HG02938 (cell line): ENCODE results near the gene ADPRM.
"Not testable (repeated sequence)": the region's sequence is repeated elsewhere in the genome, so short reads cannot be mapped to it uniquely, and the experiment has no call there.

Experiments used
- ATAC-seq: cut with Tn5 transposase; IDR thresholded peaks from one replicate; pipeline ENCODE4 v1.9.1; 2021; ENCODE audit warnings: mild to moderate bottlenecking, moderate library complexity; ENCODE audit not compliant: unreplicated experiment

ADPRM gene

DNA sequence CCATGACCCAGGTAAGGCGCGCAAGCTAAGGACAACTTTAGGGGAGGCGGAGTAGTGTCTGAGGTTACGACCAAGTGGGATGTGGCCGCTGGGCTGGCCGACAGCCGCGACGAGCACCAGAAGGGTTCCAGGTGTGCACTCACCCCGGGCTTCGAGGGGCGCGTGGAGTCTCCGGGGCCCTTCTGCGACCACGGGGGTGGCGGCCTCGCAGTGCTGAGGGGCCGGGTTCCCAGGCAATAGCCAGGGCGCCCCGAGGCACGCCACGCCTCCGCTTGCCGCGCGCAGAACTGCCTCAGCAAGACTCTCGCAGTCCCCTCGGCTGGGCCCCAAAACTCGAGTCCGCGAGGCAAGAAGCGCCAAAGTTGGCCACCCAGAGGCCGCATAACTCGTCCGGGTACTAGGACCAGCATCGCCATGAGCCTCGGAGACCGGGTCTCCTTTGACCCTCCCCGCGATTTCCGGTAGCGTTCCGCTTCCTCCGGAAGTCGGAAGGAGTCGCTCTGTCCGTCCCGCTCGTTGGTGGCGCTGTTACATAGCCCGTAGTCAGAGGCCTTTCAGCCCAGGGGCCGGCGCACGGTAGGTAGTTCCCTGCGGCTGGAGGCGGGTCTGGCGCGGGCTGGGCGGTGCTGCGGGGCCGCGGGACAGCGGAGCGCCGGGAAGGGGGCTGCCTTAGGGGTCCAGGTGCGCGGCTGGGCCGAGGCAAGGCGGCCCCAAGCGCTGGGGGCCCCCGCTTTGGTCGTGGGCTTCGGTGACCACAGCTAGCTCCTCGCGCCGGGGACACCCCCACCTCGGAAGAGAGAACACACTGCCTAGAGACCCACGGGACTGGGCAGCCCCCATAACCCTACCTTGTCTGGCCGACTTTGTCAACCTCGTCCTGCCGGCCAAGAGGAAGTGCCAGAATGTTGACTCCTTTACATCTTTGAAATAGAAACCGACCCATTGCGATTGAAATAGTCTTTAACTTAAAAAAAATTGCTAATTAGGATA lies at the start of gene ADPRM, which contains the start of gene SCO1:
Gene ADPRM, plus strand, starts transcription at position 503 of the 990 bp plus-strand sequence. CDS start 7,333 bp downstream, outside the sequence.
Gene SCO1, minus strand, starts transcription at position 442 of the 990 bp plus-strand sequence. Its CDS starts 26 bp downstream, at position 416.
- peak; percentile 96 for ATAC-seq

GRCh38 chr17:10648381-10648780 lies 49.0 kb upstream of the ADPRM start:
- ATAC-seq, result no peak

DNA sequence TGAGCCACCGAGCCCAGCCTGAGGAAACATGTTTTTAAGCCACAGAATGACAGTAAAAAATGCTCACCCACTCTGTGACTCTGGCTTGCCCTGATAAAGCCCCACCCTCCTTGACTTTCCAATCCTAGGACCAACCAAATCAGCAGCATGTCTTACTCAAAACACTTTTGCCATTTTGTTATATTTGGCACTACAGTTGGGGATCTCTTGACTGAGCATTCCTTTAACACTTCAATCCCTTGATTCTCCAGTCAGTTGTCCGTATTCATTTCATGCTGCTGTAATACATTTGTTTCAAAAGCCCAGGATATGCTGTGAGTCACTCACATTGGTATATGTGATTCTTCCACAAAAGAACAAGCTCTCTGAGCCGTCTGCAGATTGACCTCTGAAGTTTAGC lies 48.4 kb upstream of the ADPRM start:
- no peak for ATAC-seq

- ATAC-seq, result no peak
Observed at GRCh38 chr17:10649602-10650001, 47.8 kb upstream of the ADPRM start.

DNA sequence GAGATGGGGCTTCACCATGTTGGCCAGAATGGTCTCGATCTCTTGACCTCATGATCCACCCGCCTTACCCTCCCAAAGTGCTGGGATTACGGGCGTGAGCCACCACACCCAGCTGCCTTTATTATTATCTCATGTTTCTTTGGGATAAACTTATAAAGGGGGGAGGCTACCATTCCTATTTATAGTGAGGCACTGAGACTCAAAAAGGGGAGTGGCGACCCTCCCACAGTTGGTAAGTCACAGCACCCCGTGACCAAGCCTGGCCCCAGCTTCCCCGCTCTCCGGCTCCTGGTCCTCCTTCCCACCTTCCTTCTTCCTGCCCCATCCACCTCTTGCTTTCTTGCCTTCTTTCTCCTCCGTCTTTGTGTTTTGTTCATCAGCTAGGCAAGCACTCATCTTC lies 45.5 kb upstream of the ADPRM start:
- no peak for ATAC-seq

GRCh38 chr17:10652984-10653659 lies 44.3 kb upstream of the ADPRM start:
- ATAC-seq, result no peak

DNA sequence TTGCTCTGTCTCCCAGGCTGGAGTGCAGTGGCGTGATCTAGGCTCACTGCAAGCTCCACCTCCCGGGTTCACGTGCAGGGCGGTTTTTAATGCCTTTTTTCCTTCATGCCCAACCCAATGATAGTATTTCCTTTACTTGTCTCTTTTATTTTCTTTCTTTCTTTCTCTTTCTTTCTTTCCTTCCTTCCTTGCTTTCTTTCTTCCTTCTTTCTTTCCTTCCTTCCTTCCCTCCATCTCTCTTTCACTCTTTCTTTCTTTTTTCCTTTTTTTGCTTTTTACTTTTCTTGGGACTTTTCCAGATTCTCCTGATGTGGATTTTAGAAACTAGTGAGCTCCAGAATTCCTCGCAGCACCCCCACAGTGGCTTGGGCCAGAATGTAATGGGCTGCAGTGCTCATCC lies 43.4 kb upstream of the ADPRM start:
- ATAC-seq, result no peak

DNA sequence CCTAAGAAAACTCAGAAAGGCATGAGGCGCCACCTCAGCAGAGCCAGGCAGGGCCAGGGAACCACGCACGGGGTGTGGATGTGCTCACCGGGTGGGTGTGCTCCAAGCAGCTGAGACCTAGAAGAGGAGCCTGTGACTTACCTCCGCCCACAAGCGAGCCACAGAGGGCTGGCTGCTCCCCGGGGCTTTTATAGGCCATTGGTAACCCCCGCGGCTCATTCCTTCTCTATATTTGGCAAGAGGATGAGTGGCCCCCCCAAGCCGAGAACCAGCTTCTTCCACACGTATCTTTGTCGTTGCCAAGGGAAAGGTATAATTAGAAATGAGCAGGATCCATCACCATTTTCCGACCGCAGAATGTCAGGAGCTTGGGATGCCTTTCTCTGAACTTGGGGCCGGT lies 40.2 kb upstream of the ADPRM start, which contains the start of gene MYH3:
Gene MYH3, minus strand, starts transcription at position 162 of the 400 bp plus-strand sequence. CDS start 2,245 bp downstream, outside the sequence.
- ATAC-seq, result no peak

GRCh38 chr17:10657879-10658278 lies 39.5 kb upstream of the ADPRM start:
- ATAC-seq, result no peak

GRCh38 chr17:10661437-10661836 lies 36.0 kb upstream of the ADPRM start:
- no peak for ATAC-seq

GRCh38 chr17:10663231-10663630 lies 34.2 kb upstream of the ADPRM start:
- no peak for ATAC-seq

- ATAC-seq, result no peak
Observed at GRCh38 chr17:10664571-10664970, 32.8 kb upstream of the ADPRM start.

- no peak for ATAC-seq
Observed at GRCh38 chr17:10666906-10667305, 30.5 kb upstream of the ADPRM start.

- no peak for ATAC-seq
Observed at GRCh38 chr17:10668775-10669174, 28.6 kb upstream of the ADPRM start.

- no peak for ATAC-seq
Observed at GRCh38 chr17:10673312-10673711, 24.1 kb upstream of the ADPRM start.

- ATAC-seq, result no peak
Observed at GRCh38 chr17:10674704-10675103, 22.7 kb upstream of the ADPRM start.

GRCh38 chr17:10681866-10682446 lies 15.4 kb upstream of the ADPRM start:
- ATAC-seq, result no peak

DNA sequence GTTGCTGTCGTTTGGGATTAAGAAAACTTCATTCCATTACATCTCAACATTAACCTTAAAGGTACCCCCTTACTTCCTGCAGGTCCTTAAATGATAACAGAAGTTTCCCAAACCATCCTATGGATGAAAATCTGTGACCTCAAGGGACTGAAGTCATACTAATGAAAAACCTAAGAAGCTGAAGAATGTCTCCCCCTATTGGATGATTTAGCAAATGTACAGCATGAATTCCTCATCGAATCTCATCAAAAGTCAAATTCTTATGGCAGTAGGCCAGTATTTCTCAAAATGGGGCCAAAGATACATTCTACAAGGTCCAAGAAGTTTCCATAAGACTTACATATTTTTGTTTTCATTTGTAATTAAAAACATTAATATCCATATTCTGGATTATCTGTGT lies 13.5 kb upstream of the ADPRM start:
- no peak for ATAC-seq

DNA sequence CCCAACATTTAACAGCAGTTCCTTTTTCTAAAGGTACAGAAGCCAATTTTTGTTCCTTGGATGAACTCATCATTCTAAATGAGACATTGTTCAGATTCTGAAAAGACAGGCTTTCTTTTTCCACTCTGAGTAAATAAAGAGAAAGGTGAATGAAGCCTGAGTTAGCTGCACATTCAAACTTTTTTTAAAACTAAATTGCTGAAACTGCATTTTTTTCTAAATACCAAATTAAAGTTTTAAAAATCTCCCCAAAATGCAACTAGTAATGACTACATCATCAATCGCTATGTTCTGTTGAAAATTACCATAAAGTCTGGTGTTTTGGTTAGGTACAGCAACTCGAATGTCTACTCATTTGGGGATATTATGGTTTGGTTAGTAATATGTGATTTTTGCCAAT lies 9.9 kb upstream of the ADPRM start:
- ATAC-seq, result no peak

DNA sequence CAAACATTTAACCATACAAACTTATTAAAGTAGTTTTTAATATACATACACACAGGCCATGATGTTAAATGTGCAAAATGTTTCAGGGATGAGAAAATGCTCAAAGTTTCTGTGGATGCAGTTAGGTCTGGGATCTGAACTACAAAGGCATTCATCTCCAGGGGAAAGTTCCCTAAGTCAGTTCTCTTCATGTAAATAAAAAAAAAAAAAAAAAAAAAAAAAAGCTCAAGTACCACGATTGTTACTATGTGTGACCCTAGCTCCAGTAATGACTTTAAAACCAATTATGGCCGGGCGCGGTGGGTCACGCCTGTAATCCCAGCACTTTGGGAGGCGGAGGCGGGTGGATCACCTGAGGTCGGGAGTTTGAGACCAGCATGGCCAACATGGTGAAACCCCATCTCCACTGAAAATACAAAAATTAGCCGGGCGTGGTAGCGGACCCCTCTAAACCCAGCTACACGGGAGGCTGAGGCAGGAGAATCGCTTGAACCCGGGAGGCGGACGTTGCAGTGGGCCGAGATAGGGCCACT lies 1.5 kb upstream of the ADPRM start:
- not testable (repeated sequence) for ATAC-seq
